GM18861 (cell line): ENCODE data around the gene LRP1B.

Source experiments
- ATAC-seq: cut with Tn5 transposase; IDR thresholded peaks from one replicate; pipeline ENCODE4 v1.9.1; 2021; ENCODE audit not compliant: unreplicated experiment

LRP1B gene

DNA sequence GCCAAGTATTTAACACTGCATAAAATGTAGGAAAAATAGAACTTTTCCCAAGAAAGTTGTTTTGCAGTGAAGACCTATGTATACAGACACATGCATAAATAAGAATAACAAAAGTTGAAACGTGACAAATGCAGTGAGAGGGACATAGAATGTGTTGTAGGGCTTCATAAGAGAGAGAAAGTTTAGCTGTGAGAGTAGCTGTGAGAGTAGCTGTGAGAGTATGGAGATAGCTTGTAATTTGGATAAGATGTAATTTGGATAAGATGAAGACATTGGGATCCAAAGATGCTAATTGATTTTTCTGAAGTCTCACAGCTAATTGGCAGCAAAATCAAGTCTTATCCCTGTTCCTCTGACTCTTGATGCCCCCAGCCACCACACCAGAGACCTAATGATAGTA is 170.9 kb downstream of the LRP1B start:
- no peak for ATAC-seq

DNA sequence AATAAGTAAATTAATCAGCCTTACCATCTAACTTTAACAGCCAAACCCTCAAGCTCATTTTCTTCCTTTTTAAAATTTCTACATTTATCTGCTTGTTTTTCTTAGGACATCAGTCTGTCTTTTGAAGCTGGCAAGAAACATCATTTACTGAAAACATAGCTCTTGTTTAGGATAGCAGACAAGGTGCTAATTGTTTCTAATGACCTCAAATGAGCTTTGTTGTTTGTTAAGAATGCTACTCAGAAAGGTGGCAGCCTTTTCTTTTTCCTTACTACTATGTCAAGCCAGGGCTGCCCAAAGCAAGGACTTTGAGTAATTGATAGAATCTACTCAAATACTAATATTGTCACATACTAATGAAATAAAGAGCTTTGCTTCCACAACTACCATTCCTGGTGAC is 171.8 kb downstream of the LRP1B start:
- ATAC-seq: no peak

DNA sequence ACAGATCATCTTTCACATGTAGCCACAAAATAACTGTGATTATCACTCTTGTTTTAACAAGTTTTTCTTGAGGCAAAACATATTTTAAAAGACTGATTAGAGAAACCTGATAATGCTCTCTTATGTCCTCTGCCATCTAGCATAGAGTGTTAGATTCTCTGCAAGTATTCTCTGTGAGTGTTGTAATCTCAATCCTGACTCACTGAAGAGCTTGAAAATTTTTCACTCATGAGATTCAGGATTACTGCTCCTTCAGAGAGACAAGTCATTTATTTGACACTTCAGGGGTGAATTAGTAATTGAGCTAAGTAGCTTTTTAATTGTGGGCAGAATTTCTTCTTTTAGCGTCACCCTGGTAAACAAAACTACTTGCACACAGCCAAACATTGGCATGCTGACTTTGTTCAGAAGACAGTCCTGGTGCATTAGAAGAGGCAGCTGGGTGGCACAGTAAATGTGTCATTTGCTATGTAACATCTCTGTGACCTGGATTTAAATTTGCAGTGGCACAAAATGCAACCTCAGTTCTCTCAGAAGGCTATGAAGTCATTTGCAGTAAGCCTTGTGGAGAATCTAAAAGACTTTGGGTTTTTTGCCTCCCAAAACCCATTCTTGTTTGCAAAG is 172.9 kb downstream of the LRP1B start:
- no peak for ATAC-seq

DNA sequence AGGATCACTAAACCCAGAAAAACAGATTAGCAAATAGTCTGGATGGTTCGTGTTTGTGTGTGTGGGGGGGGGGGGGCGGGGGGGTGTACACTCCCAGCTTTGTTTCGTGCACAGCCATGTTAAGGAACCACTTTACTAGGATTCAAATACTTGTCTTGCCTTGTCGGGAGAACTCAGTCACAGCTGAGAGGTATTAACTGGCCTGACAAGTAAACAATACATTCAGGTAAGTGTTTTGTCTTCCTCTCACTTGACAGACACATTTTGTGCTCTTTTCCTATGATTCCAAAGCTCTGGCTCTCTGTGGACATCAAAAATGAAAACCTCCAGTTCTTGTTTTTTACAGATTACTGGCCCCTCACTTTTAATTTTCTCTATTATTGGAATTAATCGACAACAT is 173.5 kb downstream of the LRP1B start:
- no peak for ATAC-seq

DNA sequence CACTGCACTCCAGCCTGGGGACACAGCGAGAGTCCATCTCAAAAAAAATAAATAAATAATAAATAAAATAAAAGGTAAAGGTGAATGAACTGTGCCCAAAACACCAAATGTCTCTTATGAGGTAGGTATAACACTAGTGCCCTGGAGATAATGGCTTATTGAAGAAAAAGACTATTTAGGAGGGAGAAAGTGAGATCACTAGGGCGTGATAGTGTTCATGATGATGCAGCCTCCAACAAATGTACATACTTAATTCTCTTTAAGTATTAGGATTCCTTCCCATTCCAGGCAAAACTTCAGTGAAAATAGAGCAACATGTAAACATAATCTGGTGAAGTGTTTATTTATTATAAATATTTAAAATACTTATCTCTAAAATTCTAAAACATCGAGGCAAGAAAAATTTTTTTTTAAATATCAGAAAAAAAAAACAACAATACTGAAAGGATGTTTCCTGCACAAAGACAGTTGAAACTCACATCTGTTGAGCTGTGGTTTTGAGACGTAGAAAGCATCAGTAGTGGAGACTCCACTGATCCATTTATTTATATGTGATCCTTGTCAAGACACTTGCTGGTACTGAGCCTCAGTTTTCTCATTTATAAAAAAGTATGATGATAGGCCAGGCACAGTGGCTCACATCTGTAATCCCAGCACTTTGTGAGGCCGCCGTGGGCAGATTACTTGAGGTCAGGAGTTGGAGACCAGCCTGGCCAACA is 183.3 kb downstream of the LRP1B start:
- ATAC-seq: no peak

DNA sequence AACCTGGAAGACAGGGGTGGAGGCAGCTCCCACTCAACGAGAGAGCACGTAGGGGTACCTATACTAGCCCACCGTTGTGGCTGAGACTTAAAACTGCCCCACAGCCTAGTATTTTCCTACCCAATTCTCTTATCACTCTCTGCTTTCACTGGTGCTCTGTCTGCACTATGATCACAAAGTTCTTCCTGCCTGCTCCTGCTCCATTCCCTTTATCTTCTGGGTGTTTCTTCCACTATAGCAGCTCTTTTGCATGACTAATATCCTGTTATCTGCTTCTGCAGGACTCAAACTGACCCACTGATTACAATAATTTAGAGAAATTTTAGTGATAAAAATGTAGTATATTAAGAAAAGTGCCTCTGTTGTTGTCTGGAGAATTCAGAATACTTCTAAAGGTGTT is 184.8 kb downstream of the LRP1B start:
- no peak for ATAC-seq

DNA sequence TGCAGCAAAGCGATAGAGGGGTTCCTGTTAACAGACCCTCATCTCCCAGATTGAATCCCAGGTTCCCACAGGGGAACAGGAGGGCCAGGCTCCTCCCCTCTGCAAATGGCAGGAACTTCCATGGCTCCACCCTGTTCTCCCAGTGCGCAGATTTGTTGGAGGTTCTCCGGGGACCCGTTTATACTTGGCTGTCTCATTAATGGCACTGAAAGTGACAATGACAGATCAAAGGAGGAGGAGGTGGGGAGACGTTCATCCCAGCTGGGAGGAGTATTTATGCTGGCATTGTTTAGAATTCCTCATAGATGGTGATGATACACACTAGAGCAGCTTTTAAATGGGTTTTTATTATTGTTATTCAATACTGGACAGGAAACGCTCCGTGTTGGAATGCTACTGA is 186.9 kb downstream of the LRP1B start:
- no peak for ATAC-seq

DNA sequence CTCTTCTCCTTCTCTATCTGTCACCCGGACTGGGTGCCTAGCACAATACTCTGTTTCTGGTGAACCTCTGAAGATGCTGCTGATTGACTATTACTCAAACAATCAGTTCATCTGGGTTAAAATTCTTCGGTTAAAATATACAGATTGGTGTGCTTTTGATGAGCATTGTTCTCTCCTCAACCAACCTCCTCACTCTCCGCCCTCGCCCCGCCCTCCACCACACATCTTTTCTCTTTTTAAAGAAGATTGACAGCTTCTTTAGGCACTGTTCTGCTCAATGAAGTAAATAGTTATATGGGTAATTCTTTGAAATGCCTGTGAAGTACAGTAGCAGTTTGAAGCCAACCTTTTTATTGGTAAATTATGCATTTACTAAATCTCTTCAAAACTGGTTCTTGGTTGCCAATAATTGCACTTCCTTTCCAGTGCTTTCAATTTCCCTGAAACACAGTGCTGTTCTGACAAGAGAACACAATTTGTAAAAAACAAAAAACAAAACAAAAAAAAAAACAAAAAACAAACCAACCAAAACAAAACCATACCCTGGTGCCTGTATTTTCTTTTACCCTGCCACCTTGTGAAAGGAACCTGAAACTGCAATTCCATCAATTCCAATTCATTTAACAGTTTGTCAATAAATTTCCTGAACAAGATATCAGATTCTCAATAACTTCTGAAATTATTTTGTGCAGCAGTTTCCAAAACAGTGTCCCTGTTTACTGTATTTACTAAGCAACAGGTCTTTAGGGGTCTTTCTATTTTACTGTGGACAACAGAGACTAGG is 188.6 kb downstream of the LRP1B start:
- ATAC-seq: no peak

DNA sequence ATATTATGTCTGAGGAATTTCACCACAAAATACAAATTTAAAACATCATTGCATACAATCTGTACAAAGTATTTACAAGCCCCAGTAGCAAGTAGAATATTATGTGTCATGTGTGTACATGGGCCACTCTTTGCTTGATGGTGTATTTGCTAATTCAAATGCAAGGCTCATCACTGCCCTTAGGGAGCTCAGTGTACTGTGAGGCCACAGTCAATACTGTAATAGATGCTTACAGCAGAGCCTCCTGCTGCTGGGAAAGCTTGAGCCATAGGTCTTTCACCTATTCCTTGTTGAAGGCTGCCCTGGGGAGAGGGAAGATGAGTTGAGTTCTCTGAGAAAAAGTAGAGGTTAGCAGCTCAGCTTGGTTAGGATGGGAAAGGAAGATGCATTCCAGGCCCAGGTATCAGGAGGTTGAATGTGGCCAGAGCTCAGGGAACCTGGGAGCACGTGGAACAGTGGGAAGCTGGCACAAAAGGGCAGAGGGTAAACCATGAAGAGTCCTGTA is 189.6 kb downstream of the LRP1B start:
- no peak for ATAC-seq

DNA sequence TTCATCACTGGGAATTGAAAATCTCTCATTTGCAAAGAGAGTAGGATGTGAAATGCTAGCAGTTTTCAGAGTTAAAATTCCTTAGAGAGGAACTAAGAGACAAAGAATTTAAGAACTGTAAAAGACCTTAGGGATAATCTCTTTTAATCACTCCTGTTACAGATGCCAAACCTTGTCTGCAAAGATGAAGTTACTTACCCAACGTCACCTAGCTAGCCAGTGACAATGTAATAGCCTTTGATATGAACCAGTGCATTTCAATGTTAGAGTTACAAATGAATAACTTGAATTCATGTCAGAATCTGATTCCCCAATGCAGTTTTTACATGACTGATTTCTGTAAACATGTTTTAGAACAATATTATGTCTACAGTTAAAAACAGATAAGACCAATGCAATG is 190.1 kb downstream of the LRP1B start:
- ATAC-seq: no peak

DNA sequence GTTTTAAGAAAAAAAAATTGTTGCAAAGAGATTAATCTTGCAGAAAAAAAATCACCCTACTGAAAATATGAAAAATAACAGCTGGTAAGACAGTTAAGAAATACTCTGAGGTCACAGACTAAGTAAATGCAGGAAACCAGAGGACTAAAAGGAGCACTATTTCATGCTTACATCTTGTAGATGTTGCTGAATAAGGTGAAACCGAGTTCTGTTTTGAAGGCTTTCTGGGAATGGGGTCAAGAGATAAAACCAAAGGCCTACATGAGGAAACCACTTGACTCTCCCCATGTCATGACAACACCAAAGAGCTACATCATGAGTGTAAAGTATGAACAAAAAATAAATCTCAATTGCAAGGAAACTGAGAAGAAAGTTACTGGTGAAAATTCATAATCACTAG is 197.6 kb downstream of the LRP1B start:
- ATAC-seq: no peak

DNA sequence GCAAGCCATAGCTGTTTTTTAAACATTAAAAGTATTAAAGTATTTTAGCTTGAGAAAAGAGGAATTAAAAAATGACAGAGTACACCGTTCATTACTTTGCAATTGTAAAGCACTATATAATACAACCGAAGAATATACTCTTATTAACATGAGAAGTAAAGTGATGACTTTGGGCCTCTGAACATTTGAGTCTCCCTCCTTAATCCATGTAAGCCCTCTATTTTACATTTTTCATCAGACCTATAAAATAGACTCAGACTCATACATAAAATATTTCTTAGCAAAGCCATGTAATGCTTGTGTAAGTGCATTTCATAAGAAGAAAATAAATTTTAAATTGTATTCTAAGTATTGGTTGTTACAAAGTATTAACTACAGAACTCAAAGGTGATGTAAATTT is 198.6 kb downstream of the LRP1B start:
- no peak for ATAC-seq

DNA sequence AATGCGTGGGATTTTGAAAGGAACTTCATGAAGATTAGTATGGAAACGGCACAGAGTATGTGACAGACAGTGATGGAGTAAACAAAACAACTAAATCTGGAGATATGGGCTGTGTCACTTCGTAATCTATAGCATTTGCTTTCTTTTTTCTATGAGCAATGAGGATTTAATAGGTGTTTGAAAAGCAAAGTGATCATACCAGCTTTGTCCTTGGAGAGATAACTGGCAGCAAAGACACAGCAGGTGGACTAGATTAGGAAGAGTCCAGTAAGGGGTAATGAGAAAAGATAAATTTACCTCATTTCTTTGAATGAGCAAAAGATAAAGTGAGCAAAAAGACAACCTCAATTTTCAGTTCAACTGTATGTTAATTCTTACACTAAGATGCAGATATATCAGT is 199.0 kb downstream of the LRP1B start:
- no peak for ATAC-seq

DNA sequence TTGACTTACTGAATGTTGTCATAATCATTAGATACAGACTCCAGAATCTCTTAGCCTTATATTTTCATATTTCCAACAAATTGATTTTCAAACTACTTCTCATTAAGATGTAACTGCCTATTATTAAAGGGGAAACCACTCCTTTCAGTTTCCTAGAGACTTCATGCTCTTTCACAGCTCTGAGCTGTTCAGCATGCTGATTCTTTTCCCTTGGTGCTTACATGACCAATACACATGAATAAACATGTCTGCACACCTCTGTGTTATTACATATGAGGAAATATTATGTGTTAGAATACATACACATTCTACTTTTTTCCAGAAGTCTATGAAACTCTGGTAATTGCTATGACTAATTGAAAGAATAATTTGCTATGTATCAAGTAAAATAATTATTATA is 200.0 kb downstream of the LRP1B start:
- no peak for ATAC-seq

DNA sequence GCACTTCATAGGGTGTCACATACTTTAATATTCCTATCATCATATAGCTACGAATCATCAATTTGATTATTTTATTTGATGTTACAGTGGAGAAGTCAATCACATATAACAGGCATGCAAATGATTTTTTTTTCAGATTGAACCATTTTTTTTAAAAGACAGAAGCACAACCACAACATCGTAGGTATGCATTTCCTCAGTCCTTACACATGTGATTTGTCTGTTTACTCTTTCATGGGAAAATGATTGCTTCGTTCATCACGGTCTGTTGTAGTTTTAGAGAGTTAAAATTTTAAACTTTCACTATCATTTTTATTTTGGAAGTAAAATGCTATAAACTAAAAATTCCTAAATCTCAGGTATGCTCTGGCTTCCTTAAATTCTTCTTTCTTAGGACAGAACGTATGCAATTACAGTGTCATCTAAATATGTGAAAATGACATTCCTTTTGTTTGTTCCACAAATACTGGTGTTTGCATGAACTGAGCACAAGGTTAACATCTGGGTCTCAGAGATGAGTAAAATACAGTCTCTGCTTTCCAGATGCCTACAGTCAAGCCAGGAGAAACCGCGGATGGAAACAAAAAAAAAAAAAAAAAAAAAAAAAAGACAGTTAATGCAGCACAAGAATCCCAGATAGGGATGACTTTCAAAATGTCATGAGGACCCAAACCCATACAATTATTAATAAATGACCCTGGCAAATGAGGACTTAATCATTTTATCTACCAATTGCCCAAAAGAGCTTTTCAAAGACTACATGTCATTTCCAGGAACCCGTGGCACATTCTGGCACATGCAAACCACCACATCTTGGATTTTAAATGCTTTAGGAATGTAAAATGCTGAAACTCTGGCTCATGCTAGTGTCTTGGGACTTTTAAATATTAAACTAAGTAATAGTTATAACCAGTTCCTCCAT is 201.2 kb downstream of the LRP1B start:
- no peak for ATAC-seq

DNA sequence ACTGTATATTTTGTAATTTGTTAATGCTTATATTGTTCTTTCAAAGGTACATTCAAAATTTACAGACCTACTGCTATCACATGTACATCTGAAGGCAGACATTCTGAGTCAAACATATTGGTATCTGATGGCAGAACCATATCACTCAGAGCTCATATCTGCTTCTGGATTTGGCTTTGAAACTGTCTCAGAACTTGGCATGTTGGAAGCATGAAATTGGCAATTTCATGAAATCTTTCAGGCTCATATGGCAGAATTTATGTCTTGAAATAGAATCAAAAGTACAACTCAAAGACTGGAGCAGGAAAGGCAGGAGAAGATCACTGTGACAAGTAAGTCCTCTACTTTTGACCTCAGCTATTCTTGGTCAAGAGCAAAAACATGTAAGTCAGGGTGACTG is 202.3 kb downstream of the LRP1B start:
- ATAC-seq: no peak

DNA sequence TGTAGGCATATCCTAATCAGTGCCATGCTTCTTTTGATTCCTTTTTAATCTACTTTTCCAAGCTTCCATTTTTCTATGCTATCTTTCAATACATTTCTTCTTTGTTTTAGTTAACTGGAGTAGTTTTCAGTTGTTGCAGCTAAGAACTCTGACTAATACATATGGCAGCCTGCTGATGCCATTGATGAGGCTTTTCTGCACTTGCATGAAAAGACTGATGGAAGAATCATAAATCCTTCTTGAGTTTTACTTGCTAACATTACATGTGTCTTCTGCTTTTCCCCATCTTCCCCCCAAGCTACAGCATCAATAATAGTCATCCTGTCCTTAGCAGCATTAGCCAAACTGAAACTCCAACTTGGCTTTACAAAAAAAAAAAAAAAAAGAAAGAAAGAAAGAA is 203.3 kb downstream of the LRP1B start:
- ATAC-seq: no peak

DNA sequence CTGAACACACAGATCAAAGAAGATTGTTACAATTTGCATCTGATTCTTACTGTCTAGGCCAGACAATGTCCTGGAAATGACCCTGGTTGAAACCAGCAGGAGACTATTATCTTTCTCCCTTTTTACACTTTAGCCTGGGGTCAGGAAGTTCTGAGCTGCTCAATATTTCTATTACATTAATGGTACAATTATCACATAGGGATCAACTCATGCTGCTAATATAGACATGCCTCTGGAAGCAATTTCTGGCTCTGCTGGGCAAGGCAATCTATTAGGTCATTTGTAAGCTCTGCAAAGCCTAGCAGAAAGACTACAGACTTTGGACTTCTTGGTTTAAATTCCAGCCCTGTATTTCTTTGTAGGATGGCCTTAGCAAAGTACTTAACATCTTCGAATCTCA is 205.3 kb downstream of the LRP1B start:
- no peak for ATAC-seq

DNA sequence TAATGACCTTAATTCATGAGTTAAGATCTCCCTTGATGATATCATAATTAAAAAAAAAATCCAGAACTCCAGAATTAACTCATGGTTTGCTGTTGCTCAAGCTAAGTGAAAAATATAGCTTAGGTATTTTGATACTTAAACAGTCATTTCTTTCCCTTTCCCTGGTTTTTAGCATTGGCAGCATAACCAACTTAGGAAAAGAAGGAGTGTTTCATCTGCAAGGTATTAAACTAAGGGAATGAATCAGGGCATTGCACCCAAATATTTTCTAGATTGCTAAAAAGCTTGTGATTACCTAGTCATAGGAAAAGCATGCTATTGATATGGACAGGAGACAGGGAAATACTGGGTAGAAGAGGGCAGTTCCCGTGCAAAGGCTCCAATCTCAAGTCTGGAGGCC is 207.2 kb downstream of the LRP1B start:
- ATAC-seq: no peak

DNA sequence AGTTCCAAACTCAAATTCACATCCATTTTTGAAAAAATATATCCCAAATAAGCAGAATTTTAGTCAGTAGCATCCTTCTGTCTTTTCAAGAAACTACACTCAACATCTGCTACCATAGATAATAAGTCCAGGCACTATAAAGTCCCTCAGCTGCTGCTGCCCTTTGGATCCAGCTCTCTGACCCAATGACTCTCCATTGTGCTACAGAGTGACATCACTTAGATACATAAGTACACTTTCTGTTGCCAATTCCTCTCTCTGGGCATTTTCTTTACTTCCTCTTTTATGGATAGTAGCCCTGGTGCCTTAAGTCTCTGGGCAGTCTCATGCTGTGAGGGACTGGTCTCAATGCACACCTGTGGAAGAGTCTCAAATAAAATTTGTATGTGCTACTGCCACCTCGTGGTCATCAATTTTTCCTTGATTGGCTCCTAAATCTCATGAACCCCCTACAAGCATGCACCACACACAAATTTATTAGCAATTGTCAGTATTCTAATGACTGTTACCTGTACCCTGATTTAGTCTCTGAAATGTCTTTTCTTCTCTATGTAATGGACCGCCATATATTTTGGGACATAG is 219.2 kb downstream of the LRP1B start:
- peak; percentile 78 for ATAC-seq

DNA sequence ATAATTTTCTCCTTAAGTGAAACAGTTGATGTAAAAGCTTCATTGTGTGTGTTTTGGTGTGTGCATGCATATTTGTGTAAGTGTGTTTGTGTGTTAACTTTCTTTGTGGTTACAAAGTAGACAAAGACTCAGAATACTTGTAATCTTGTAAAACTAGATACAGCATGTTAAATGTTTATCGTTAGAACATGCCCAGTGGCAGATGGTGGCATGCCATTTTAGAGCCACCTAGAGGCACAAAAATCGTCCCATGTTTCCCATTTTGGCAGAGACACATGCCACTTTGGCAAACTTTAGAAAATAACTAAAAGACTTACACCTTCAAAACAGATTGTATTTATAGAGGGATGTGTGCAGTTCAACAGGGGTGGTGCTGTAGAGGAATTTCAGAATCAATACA is 224.1 kb downstream of the LRP1B start:
- no peak for ATAC-seq
